Cardiac fibroblast (primary cell): ENCODE data around the gene PDLIM4.

Experiments
- DNase-seq, 2 donors: peaks; one replicate each; pipeline versions ENCODE4 v3.0.0 to v3.0.0-alpha.2; 2010; ENCODE audit warnings: low read depth in 2 of 2
- H3K4me3 ChIP-seq, 2 donors: replicated peaks in 1 of 2; 1 replicate in 1 of 2; 2 replicates in 1 of 2; pipeline ENCODE4 v1.5.1; 2011; ENCODE audit warnings: low read depth in 2 of 2, low read length in 2 of 2, mild to moderate bottlenecking in 2 of 2, moderate library complexity in 1 of 2
- TF ChIP-seq, protein P1 (sequence below): IDR thresholded peaks from one replicate; pipeline ENCODE4 v1.5.1; 2011; ENCODE audit warnings: low read depth, mild to moderate bottlenecking, low read length, inconsistent platforms

PDLIM4 gene

DNA sequence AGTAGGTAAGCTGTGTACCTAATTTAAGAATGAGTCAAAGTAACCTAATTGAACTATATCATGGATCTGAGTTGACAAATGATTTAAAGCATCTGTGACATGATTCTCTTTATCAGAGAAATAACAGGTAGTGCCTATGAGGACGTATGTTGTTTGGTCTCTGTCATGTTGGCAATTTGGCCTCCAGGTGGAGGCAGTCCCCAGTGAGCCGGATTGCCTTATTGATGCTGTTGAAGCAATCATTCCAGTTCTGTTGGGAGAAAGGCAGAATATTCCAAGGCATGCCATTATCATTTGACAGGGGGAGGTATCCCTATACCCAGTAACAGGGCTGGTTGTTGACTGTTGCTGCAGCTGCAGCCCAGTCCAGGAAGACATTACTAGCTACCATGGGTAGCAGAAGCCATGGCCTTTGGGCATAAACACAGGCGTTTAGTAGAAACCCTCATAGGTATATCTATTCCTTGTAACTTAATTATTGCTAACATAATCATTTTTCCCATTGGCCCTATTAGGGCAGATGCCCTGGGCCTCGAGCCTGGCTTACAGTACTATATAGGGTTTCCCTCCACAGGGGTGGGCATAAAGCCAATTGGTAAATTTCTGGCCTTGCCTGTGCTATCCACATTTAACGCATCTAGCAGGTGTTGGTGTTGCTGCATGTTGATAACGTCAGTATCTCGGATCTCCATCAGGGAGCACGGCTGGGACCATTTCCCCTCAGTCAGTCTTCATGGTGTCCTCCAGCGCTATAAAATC is 24.5 kb downstream of the PDLIM4 start:
- no peak for DNase-seq
- TF ChIP-seq, protein P1, sequence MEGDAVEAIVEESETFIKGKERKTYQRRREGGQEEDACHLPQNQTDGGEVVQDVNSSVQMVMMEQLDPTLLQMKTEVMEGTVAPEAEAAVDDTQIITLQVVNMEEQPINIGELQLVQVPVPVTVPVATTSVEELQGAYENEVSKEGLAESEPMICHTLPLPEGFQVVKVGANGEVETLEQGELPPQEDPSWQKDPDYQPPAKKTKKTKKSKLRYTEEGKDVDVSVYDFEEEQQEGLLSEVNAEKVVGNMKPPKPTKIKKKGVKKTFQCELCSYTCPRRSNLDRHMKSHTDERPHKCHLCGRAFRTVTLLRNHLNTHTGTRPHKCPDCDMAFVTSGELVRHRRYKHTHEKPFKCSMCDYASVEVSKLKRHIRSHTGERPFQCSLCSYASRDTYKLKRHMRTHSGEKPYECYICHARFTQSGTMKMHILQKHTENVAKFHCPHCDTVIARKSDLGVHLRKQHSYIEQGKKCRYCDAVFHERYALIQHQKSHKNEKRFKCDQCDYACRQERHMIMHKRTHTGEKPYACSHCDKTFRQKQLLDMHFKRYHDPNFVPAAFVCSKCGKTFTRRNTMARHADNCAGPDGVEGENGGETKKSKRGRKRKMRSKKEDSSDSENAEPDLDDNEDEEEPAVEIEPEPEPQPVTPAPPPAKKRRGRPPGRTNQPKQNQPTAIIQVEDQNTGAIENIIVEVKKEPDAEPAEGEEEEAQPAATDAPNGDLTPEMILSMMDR = no peak
- no peak overlapping the region for H3K4me3 ChIP-seq

DNA sequence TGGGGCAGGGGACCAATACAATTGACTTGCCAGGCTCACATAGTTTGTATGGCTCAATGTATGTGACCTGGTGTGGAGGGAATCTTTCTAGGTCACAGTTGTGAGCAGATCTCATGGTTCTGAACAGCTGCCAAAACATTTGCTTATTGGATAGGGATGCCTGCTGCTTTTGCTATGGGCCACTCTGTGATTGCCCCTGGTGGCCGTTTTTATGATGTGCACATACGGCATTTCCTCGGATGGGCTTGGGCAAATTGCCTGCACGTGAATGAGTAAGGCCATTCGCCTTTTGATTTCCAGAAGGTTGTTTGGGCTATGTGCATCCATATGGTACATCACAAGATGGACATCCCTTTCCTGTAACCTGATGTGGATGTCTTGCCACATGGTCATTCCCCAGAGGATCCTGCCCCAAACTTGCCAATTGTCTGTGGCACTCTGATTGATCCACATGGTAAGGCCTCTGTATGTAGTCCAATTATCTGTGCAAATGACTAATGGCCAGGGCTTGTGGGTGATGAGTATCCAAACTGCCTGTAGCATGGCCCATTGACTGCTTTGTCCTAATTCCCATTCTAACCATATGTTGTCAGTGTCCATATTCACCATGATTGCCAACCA is 26.0 kb downstream of the PDLIM4 start:
- TF ChIP-seq, protein P1 = peak; percentile 68
- peak; percentile 73 to 77 for DNase-seq
- H3K4me3 ChIP-seq = no peak overlapping the region

DNA sequence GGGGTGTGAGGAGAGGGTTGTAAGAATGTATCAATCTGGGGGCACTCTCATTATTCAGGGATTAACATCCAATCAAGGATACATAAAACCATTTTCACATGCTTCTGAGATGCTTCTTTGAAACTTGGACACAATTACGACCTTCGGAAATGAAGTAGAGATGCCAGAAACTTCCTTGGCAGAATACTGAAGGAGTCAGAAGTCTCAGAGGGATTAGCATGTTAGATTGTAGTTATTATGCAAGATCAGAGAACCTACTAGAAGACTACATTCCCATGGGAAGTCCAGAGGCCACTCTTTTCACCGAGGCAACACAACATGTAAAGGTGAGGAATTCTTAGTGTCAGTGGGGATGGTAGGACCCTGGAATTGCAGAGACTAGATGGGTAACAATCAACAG is 31.6 kb downstream of the PDLIM4 start:
- peak; percentile 47 to 76 for DNase-seq
- H3K4me3 ChIP-seq = no peak overlapping the region
- TF ChIP-seq, protein P1 = no peak

DNA sequence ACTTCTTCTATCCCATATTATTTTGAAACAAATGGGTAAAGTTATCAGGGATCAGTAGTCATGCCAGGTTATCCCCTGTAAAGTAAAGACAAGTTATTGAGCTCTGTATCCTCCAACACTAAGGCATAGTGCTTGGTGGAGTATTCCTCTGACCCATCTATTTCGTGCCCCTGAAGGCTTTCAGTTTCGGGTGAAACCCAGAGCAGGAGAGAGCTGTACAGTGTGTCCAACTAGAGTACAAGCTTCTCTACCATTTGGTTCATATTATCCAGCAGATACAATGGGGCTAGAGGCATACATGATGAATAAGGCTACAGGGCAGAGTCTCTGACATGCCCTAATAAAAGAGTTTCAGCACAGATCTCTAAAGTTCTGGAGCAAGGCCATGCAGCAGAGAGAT is 33.5 kb downstream of the PDLIM4 start:
- H3K4me3 ChIP-seq = no peak overlapping the region
- DNase-seq = no peak
- TF ChIP-seq, protein P1 = no peak

DNA sequence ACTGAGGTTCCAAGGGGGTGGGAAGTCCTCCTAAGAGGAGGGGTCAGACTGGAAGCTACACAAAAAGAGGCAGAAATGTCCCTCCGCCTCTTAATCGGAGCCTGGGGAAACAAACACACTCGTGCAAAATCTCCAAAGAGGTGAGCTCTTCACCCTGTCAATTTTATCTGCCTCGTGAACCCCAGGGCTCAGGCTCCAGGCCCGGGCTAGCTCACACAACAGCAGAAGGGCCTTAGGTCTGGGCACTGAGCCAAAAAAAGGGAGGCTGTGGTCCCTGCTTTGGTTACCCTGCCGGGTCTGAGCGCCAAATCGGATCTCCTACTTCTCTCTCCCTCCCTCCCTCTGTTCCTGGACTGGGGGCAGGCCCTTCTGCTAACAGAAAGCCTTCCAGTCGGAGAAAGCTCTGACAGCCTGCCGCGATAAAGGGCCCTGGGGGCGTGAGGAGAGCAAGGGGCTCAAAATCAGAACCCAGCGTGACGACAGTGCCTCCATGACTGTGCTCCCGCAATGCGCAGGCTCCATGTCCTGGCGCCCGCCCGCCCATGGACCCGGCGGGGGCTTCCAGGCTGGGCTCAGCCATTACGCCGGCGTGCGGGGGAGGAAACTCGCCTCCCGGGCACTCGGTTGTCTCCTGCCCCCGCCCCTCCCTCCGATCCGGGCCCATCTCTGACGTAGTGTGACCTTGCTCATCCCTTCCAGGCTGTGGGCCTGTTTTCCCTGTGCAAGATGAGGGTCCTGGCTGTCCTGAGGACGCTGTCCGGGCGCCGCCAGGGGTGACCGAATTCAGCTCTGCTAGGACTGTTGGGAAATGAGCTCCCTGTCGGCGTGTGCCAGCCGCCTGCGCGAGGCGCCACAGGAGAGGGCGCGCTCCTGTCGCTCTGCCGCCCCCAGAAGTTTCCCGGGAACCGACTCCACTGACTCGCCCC is 35.8 kb downstream of the PDLIM4 start:
- peak overlapping the region; percentile 64 to 71 for H3K4me3 ChIP-seq
- TF ChIP-seq, protein P1 = peak; percentile 13
- peak; percentile 88 to 94 for DNase-seq

DNA sequence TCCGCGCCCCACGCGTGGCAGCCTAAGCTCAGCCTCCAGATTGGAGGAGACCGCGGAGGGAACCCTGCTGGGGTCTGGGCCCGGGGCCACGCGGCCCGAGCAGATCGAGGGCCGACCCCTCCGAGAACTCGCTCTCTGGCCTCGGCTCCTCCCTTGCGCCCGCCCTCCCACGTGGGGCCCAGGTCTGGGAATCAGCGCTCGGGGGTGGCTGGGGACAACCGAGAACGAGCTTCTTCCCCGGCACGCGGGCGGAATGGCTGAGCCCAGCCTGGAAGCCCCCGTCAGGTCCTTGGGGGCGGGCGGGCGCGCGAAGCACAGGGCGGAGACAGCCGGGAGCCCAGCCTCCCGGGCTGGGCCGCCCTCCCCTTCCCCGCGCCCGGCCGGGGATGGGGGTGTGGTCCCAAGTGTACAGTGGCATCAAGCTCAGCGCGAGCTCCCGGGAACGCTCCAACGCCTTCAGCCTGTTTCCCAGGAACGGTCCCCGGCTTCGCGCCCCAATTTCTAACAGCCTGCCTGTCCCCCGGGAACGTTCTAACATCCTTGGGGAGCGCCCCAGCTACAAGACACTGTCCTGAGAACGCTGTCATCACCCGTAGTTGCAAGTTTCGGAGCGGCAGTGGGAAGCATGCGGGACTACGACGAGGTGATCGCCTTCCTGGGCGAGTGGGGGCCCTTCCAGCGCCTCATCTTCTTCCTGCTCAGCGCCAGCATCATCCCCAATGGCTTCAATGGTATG is 36.7 kb downstream of the PDLIM4 start, which contains the start of gene SLC22A4:
TSS of gene SLC22A4 (plus strand) at position 403 of the 736 bp plus-strand sequence. CDS start at position 626, 223 bp downstream.
- DNase-seq = peak; percentile 93 to 97
- TF ChIP-seq, protein P1 = no peak
- H3K4me3 ChIP-seq = peak within 1 kb of the TSS; percentile 64 to 71
